GM12864 (cell line): ENCODE data around the gene TGFB2.

Experiments
- DNase-seq: peaks from one replicate; pipeline ENCODE4 v3.0.0-alpha.2; 2011; ENCODE audit warnings: low read depth
- H3K4me3 ChIP-seq: 2 replicates; pipeline ENCODE4 v1.5.1; 2011; ENCODE audit warnings: mild to moderate bottlenecking, low read depth, low read length, control low read depth
- CTCF ChIP-seq: IDR thresholded peaks from 2 replicates; pipeline ENCODE4 v1.5.1; 2011; ENCODE audit warnings: low read depth, mild to moderate bottlenecking, moderate library complexity, low read length, control low read depth, inconsistent platforms; ENCODE audit errors: missing control alignments

Gene TGFB2

GRCh38 chr1:218302155-218302554 is 43.0 kb upstream of the TGFB2 start:
- H3K4me3 ChIP-seq, result no peak overlapping the region
- no peak for DNase-seq
- TF ChIP-seq CTCF, result no peak

GRCh38 chr1:218303176-218303879 is 41.8 kb upstream of the TGFB2 start:
- no peak for DNase-seq
- no peak for TF ChIP-seq CTCF
- no peak overlapping the region for H3K4me3 ChIP-seq

DNA sequence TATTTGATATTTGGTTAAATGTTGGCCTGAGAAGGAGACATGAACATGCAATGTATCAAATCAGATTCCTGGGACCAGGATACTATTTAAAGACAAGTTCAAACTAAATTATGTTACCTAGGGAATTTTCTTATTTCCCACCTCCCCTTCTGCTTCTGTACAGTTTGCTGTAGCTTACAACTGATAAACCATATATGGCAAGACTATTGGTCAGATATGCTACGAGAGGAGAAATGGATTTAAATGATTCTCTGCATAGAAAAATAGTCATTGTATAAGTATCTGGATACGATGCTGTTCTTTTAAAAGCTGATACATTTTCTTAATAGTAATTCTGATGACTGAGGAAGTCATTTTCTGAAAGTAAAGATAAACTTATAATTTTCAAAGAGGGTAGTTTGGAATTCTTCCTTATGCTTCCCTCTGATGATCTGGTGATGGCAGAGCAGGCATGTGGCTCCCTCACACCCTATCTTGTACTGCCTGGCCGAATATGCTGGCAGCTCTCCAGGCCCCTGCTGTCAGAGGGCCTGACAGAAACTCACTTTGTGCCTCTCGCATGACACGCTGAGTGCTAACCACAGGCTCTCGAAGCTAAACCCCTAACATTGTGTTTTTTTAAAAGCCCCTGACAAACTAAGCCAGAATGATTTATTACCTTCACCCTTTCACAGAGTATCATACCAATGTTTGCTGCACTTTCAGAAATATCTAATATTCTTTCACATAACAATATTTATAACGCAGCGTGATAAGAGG is 40.7 kb upstream of the TGFB2 start:
- no peak for DNase-seq
- no peak overlapping the region for H3K4me3 ChIP-seq
- TF ChIP-seq CTCF, result no peak

GRCh38 chr1:218305472-218306064 is 39.6 kb upstream of the TGFB2 start:
- no peak overlapping the region for H3K4me3 ChIP-seq
- DNase-seq, result no peak
- no peak for TF ChIP-seq CTCF

DNA sequence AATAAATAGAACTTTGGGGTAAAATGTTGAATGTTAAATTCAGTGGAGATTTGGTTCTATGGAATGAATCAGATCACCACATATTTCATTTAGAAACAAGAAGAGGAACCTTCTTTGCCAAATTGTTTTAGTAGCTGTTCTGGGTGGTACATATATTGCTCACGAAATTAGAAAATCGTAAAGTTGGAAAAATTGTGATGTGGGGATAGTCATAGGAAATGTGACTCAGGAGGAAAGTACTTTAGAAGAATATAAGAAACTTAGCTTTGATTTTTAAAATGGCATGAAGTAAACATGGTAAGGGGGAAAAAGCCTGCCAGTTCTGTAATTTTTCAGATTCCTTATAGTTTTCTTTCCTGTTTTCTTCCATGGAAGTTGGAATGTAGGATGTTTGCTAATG is 32.6 kb upstream of the TGFB2 start:
- H3K4me3 ChIP-seq, result no peak overlapping the region
- DNase-seq, result no peak

GRCh38 chr1:218314316-218314715 is 30.8 kb upstream of the TGFB2 start:
- no peak for TF ChIP-seq CTCF
- no peak for DNase-seq
- H3K4me3 ChIP-seq, result no peak overlapping the region

More for the DNA sequence above, 32.6 kb upstream of the TGFB2 start:
- no peak for TF ChIP-seq CTCF

DNA sequence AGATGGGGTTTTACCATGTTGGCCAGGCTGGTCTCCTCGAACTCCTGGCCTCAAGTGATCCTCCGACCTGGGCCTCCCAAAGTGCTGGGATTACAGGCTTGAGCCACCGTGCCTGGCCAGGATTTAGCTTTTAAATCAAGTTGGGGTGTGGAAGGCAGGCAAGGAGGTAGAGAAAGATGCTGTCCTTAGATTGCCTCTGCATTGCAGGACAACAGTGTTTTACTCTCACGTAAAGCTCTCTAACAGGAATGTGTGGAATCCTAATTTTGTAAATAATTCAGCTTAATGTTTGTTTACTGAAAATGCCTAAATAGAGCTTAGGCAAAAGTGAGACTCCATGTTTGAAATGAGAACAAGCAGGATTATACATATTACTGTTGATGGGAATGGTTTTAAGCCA is 29.5 kb upstream of the TGFB2 start:
- DNase-seq, result no peak
- H3K4me3 ChIP-seq, result no peak overlapping the region
- TF ChIP-seq CTCF, result no peak
